Neural progenitor cell (in vitro differentiated cells): ENCODE results near the gene CFAP97D2. TPM values are rescaled to one million over a fixed set of nuclear protein-coding genes. Genes with fewer than 3 reads are reported as not detected.

ENCODE experiments used
- DNase-seq: peaks from one replicate; pipeline ENCODE4 v3.0.0-alpha.2; 2016; ENCODE audit warnings: low spot score
- H2AFZ ChIP-seq: fragments of 200-600 bp; sonication (generic); replicated peaks from 2 replicates; pipeline ENCODE4 v1.6.1; 2016; ENCODE audit warnings: antibody characterized with exemption
- H3F3A ChIP-seq: fragments of 200-600 bp; sonication (generic); 2 replicates; pipeline ENCODE4 v1.6.1; 2016; ENCODE audit warnings: antibody characterized with exemption, low read depth
- H3K27ac ChIP-seq: fragments of 200-600 bp; sonication (generic); 2 replicates; pipeline ENCODE4 v1.5.1; 2016; ENCODE audit warnings: mild to moderate bottlenecking
- H3K27me3 ChIP-seq: fragments of 200-600 bp; sonication (generic); 2 replicates; pipeline ENCODE4 v1.6.1; 2016; ENCODE audit warnings: mild to moderate bottlenecking, moderate library complexity
- H3K36me3 ChIP-seq: fragments of 200-600 bp; sonication (generic); 2 replicates; pipeline ENCODE4 v1.5.1; 2016
- H3K4me1 ChIP-seq: fragments of 200-600 bp; sonication (generic); 2 replicates; pipeline ENCODE4 v1.6.1; 2016; ENCODE audit warnings: mixed run types
- H3K4me2 ChIP-seq: fragments of 200-600 bp; sonication (generic); 2 replicates; pipeline ENCODE4 v1.6.1; 2016
- H3K4me3 ChIP-seq: fragments of 200-600 bp; sonication (generic); 2 replicates; pipeline ENCODE4 v1.5.1; 2016
- H3K79me2 ChIP-seq: fragments of 200-600 bp; sonication (generic); 2 replicates; pipeline ENCODE4 v1.6.1; 2016; ENCODE audit warnings: low read depth
- H3K9ac ChIP-seq: fragments of 200-600 bp; sonication (generic); 2 replicates; pipeline ENCODE4 v1.6.1; 2016
- H3K9me3 ChIP-seq: fragments of 200-600 bp; sonication (generic); 2 replicates; pipeline ENCODE4 v1.5.1; 2016; ENCODE audit warnings: low read depth
- H4K20me1 ChIP-seq: fragments of 200-600 bp; sonication (generic); 2 replicates; pipeline ENCODE4 v1.6.1; 2016; ENCODE audit warnings: low read depth
- H3K27ac Mint-ChIP-seq: 3 replicates; pipeline ENCODE4 v1.8.0; 2021; ENCODE audit warnings: mixed read lengths
- H3K27me3 Mint-ChIP-seq: 2 replicates; pipeline ENCODE4 v1.8.0; 2022; ENCODE audit warnings: low read depth, mild to moderate bottlenecking, inconsistent platforms, moderate library complexity, mixed read lengths; ENCODE audit not compliant: insufficient read depth
- H3K36me3 Mint-ChIP-seq: 3 replicates; pipeline ENCODE4 v1.8.0; 2021; ENCODE audit warnings: mixed read lengths
- H3K4me1 Mint-ChIP-seq: 3 replicates; pipeline ENCODE4 v1.8.0; 2021; ENCODE audit warnings: mixed read lengths
- H3K4me3 Mint-ChIP-seq: 3 replicates; pipeline ENCODE4 v1.8.0; 2021; ENCODE audit warnings: mild to moderate bottlenecking, moderate library complexity, mixed read lengths
- H3K9me3 Mint-ChIP-seq: 3 replicates; pipeline ENCODE4 v1.8.0; 2020; ENCODE audit warnings: mixed read lengths
- EZH2 ChIP-seq: fragments of 200-600 bp; sonication (generic); IDR thresholded peaks from 2 replicates; pipeline ENCODE4 v1.6.1; 2017; ENCODE audit warnings: antibody characterized with exemption, mild to moderate bottlenecking, moderate library complexity
- EZH2phosphoT487 ChIP-seq: fragments of 200-600 bp; sonication (generic); IDR thresholded peaks from 2 replicates; pipeline ENCODE4 v1.6.1; 2017; ENCODE audit warnings: antibody characterized with exemption
- total RNA-seq: library from RNA; depleted of rRNA; stranded (reverse); fragments of >200 nt; gene quantifications from 2 replicates; pipeline ENCODE4 v1.2.3, GENCODE V29; 2015; ENCODE audit warnings: low replicate concordance
- TF ChIP-seq, protein P1 (sequence below): fragments of 200-600 bp; sonication (generic); IDR thresholded peaks from 2 replicates; pipeline ENCODE4 v1.5.1; 2017; ENCODE audit warnings: antibody characterized with exemption, mild to moderate bottlenecking

The CFAP97D2 gene
- total RNA-seq, 1 donor from 2014 or later = not detected

DNA sequence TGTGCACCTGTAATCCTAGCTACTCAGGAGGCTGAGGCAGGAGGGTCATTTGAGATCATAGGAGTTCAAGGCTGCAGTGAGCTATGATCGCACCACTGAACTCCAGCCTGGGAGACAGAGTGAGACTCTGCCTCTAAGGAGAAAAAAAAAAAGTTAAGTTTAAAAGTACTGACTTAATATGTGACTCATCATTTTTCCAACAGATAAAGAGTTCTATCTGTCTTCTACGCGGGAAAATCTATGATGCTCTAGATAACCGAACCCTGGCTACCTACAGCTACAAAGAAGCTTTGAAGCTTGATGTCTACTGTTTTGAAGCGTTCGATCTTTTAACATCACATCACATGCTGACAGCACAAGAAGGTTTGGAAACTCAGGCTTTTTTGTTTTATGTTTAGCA, 62.9 kb downstream of the CFAP97D2 start:
- H3K27me3 Mint-ChIP-seq = no peaks in the 10 kb centered on the region
- Histone ChIP-seq H3F3A (no peaks in the 10 kb centered on the region), H3K27ac (no peak overlapping the region), H3K79me2 (peaks cover 3% of the 10 kb centered on the region), H3K4me2 (no peak overlapping the region), H4K20me1 (peaks cover 4% of the 10 kb centered on the region), H2AFZ (no peak overlapping the region), H3K27me3 (no peaks in the 10 kb centered on the region), H3K9me3 (no peaks in the 10 kb centered on the region), H3K4me3 (no peak overlapping the region), H3K9ac (no peak overlapping the region), H3K36me3 (peaks cover 50% of the 10 kb centered on the region), H3K4me1 (no peaks in the 10 kb centered on the region)
- TF ChIP-seq, protein P1, sequence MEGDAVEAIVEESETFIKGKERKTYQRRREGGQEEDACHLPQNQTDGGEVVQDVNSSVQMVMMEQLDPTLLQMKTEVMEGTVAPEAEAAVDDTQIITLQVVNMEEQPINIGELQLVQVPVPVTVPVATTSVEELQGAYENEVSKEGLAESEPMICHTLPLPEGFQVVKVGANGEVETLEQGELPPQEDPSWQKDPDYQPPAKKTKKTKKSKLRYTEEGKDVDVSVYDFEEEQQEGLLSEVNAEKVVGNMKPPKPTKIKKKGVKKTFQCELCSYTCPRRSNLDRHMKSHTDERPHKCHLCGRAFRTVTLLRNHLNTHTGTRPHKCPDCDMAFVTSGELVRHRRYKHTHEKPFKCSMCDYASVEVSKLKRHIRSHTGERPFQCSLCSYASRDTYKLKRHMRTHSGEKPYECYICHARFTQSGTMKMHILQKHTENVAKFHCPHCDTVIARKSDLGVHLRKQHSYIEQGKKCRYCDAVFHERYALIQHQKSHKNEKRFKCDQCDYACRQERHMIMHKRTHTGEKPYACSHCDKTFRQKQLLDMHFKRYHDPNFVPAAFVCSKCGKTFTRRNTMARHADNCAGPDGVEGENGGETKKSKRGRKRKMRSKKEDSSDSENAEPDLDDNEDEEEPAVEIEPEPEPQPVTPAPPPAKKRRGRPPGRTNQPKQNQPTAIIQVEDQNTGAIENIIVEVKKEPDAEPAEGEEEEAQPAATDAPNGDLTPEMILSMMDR = no peak
- TF ChIP-seq EZH2 (no peak), EZH2phosphoT487 (no peak)
- peaks cover 51% of the 10 kb centered on the region for H3K36me3 Mint-ChIP-seq
- no peak for DNase-seq
- no peaks in the 10 kb centered on the region for H3K9me3 Mint-ChIP-seq
- no peak overlapping the region for H3K27ac Mint-ChIP-seq
- no peaks in the 10 kb centered on the region for H3K4me1 Mint-ChIP-seq
- H3K4me3 Mint-ChIP-seq = no peak overlapping the region

DNA sequence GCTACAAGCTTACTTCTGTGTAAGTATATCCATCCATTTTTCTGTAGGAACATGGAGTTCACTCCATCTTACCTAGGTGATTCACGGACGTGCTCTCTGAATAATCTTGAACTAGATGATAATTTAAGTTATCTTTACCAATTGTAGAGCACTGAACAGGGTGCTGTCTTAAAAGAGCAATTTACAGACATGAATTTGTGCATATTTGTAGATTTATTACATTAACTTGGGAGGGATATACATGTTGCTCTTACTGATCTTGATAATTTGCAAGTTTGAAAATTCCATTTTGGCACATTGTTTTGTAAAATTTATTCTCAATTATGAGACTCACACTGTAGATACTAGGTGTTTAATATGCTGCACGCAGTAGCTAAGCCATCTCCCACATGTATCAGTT, 64.9 kb downstream of the CFAP97D2 start:
- Mint-ChIP-seq H3K27ac (no peak overlapping the region), H3K4me3 (no peak overlapping the region), H3K27me3 (no peaks in the 10 kb centered on the region), H3K36me3 (peaks cover 55% of the 10 kb centered on the region), H3K4me1 (no peaks in the 10 kb centered on the region), H3K9me3 (no peaks in the 10 kb centered on the region)
- Histone ChIP-seq H3K4me3 (no peak overlapping the region), H4K20me1 (peaks cover 2% of the 10 kb centered on the region), H3K36me3 (peaks cover 54% of the 10 kb centered on the region), H3K9me3 (no peaks in the 10 kb centered on the region), H2AFZ (no peak overlapping the region), H3F3A (no peaks in the 10 kb centered on the region), H3K4me1 (no peaks in the 10 kb centered on the region), H3K27me3 (no peaks in the 10 kb centered on the region), H3K4me2 (no peak overlapping the region), H3K9ac (no peak overlapping the region), H3K79me2 (no peaks in the 10 kb centered on the region), H3K27ac (no peak overlapping the region)
- no peak for DNase-seq
- TF ChIP-seq, protein P1 = no peak
- TF ChIP-seq EZH2 (no peak), EZH2phosphoT487 (no peak)

DNA sequence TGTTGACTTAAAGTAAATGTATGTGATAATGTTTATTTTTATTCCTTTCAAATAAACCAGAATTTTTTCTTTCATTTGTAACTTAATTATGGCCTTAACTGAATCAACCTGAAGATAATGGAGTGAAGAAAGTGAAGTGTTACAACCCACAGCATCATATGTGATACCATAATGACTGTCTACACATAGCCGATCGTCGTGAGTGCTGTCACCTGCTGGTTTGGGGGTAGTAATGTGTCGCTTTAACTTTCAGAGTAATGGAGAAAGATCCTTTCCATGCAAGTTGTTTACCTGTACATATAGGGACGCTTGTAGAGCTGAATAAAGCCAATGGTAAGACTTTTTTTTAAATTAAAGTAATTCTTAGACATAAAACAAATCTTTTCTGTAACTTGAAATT, 65.6 kb downstream of the CFAP97D2 start:
- Histone ChIP-seq H3K79me2 (no peaks in the 10 kb centered on the region), H3K4me1 (no peaks in the 10 kb centered on the region), H3K36me3 (peaks cover 47% of the 10 kb centered on the region), H2AFZ (no peak overlapping the region), H3K4me3 (no peak overlapping the region), H3K27me3 (no peaks in the 10 kb centered on the region), H4K20me1 (peaks cover 2% of the 10 kb centered on the region), H3K9me3 (no peaks in the 10 kb centered on the region), H3F3A (no peaks in the 10 kb centered on the region), H3K4me2 (no peak overlapping the region), H3K9ac (no peak overlapping the region), H3K27ac (no peak overlapping the region)
- no peak overlapping the region for H3K4me3 Mint-ChIP-seq
- no peaks in the 10 kb centered on the region for H3K4me1 Mint-ChIP-seq
- no peaks in the 10 kb centered on the region for H3K27me3 Mint-ChIP-seq
- no peaks in the 10 kb centered on the region for H3K9me3 Mint-ChIP-seq
- no peak overlapping the region for H3K27ac Mint-ChIP-seq
- DNase-seq = no peak
- TF ChIP-seq, protein P1 = no peak
- TF ChIP-seq EZH2phosphoT487 (no peak), EZH2 (no peak)
- H3K36me3 Mint-ChIP-seq = peaks cover 51% of the 10 kb centered on the region
